Ishikawa (cell line): ENCODE results near the gene C11orf54.

Experiments
- CEBPB ChIP-seq: IDR thresholded peaks from 2 replicates; pipeline ENCODE4 v1.6.1; 2012
- NFIC ChIP-seq: IDR thresholded peaks from 2 replicates; pipeline ENCODE4 v1.6.1; 2012
- RAD21 ChIP-seq: IDR thresholded peaks from 2 replicates; pipeline ENCODE4 v1.6.1; 2012; ENCODE audit warnings: low read depth
- TAF1 ChIP-seq: IDR thresholded peaks from 2 replicates; pipeline ENCODE4 v1.6.1; 2012; ENCODE audit warnings: low read depth, mild to moderate bottlenecking
- TF ChIP-seq, protein P1 (sequence below): IDR thresholded peaks from 2 replicates; pipeline ENCODE4 v1.6.1; 2012; ENCODE audit warnings: low read depth, mild to moderate bottlenecking
- TF ChIP-seq, protein P2 (sequence below): IDR thresholded peaks from 2 replicates; pipeline ENCODE4 v1.6.1; 2012

DNA sequence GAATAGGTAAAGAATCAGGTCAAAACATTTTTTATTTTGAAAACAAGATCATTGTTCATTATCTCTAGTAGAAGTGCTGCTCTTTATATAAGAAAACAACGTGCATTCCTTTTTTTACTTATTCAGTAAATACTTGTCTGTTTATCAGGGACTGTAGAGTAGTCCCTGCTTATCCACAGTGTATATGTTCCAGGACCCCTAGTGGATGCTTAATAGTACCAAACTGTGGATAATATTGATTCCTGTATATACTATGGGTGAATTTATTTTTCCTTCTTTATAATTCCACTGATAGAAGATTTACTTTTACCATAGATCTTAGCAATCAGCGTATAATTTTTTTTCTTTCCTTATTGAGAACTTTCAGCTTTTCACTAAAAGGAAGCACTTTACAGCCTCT lies 47.4 kb upstream of the C11orf54 start:
- TF ChIP-seq RAD21 (no peak), TAF1 (no peak), CEBPB (no peak), NFIC (no peak)
- TF ChIP-seq, protein P1, sequence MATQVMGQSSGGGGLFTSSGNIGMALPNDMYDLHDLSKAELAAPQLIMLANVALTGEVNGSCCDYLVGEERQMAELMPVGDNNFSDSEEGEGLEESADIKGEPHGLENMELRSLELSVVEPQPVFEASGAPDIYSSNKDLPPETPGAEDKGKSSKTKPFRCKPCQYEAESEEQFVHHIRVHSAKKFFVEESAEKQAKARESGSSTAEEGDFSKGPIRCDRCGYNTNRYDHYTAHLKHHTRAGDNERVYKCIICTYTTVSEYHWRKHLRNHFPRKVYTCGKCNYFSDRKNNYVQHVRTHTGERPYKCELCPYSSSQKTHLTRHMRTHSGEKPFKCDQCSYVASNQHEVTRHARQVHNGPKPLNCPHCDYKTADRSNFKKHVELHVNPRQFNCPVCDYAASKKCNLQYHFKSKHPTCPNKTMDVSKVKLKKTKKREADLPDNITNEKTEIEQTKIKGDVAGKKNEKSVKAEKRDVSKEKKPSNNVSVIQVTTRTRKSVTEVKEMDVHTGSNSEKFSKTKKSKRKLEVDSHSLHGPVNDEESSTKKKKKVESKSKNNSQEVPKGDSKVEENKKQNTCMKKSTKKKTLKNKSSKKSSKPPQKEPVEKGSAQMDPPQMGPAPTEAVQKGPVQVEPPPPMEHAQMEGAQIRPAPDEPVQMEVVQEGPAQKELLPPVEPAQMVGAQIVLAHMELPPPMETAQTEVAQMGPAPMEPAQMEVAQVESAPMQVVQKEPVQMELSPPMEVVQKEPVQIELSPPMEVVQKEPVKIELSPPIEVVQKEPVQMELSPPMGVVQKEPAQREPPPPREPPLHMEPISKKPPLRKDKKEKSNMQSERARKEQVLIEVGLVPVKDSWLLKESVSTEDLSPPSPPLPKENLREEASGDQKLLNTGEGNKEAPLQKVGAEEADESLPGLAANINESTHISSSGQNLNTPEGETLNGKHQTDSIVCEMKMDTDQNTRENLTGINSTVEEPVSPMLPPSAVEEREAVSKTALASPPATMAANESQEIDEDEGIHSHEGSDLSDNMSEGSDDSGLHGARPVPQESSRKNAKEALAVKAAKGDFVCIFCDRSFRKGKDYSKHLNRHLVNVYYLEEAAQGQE = no peak
- TF ChIP-seq, protein P2, sequence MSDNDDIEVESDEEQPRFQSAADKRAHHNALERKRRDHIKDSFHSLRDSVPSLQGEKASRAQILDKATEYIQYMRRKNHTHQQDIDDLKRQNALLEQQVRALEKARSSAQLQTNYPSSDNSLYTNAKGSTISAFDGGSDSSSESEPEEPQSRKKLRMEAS = no peak
